K562 (cell line): ENCODE measurements around the gene ZFP69. TPM values are rescaled to one million over a fixed set of nuclear protein-coding genes. Genes with fewer than 3 reads are reported as not detected.

Experiments
- SLC30A9 ChIP-seq: fragments of 250-450 bp; sonication (Bioruptor Pico); IDR thresholded peaks from 2 replicates; pipeline ENCODE4 v1.8.0; 2022; ENCODE audit warnings: mild to moderate bottlenecking, moderate library complexity
- SOX6 ChIP-seq: fragments of 450-650 bp; IDR thresholded peaks from 2 replicates; pipeline ENCODE4 v1.6.1; 2014; ENCODE audit warnings: mild to moderate bottlenecking
- ZNF175 ChIP-seq: fragments of 200-800 bp; sonication (Bioruptor generic); IDR thresholded peaks from 2 replicates; pipeline ENCODE4 v1.6.1; 2016; ENCODE audit warnings: low read depth, mild to moderate bottlenecking, missing genetic modification characterization, missing compliant biosample characterization
- ZNF518B ChIP-seq: fragments of 250-450 bp; sonication (Bioruptor Pico); IDR thresholded peaks from 2 replicates; pipeline ENCODE4 v1.5.0; 2021; ENCODE audit warnings: mild to moderate bottlenecking, moderate library complexity
- polyA plus RNA-seq, 8 experiments: library from polyadenylated mRNA; depleted of rRNA in 4 of 8; stranded (reverse) in 5 of 8; unstranded in 3 of 8; fragments of >200 nt; fragmentation: Nextera tagmentation in 2 of 8; fragmentation: Illumina TruSeq in 1 of 8; extraction: Ambion mirVana in 2 of 8; extraction: Trizol in 1 of 8; gene quantifications; 2 replicates each; pipeline versions ENCODE4 v1.2.1 to v1.2.3, GENCODE V29; 2011 to 2014; ENCODE audit warnings: inconsistent platforms in 1 of 8, missing spikeins in 1 of 8
- total RNA-seq, 7 experiments: library from RNA; depleted of rRNA in 6 of 7; stranded (reverse); fragments of >200 nt in 6 of 7; fragmentation: Illumina TruSeq in 2 of 7; extraction: Trizol in 2 of 7; gene quantifications; 2 replicates each; pipeline versions ENCODE4 v1.2.1 to v1.2.3, GENCODE V29; 2011 to 2021; ENCODE audit warnings: low replicate concordance in 1 of 7

Gene ZFP69
- total and polyA plus RNA-seq, 9 of the 15 experiments (the other 6 are each of a cell fraction or from before 2014, with no cell fraction given): 2.0 to 8.4 (median 5.7) TPM

- TF ChIP-seq ZNF518B (no peak), SOX6 (no peak), SLC30A9 (CRISPR knock-in tag) (no peak), ZNF175 (no peak)
- TF ChIP-seq, all 486 proteins: peak for 0
These were observed 62.2 kb downstream of the ZFP69 start (continued) for GRCh38 chr1:40539338-40539737.

Other genes with a start within 250 kb of the ZFP69 start
Only the 7 nearest of the 9 such genes appear.
- 0.90 and 0.95 TPM in 2 replicates for gene COL9A2, start 160.0 kb upstream of the ZFP69 start, total RNA-seq (2014; rRNA removed)
- gene COL9A2, start 160.0 kb upstream of the ZFP69 start, total RNA-seq (2014; rRNA removed; fragmentation: Illumina TruSeq; extraction: Trizol): 0.06 and 0.15 TPM in 2 replicates
- 0.60 and 0.72 TPM in 2 replicates for gene COL9A2, start 160.0 kb upstream of the ZFP69 start, total RNA-seq (2015; rRNA removed; fragmentation: Illumina TruSeq; extraction: Trizol)
- 0.47 and 0.72 TPM in 2 replicates for gene COL9A2, start 160.0 kb upstream of the ZFP69 start, total RNA-seq (2021)
- 0.31 and 0.45 TPM in 2 replicates for gene COL9A2, start 160.0 kb upstream of the ZFP69 start, polyA plus RNA-seq (2011; rRNA removed)
- 0.24 and 0.54 TPM in 2 replicates for gene COL9A2, start 160.0 kb upstream of the ZFP69 start, polyA plus RNA-seq (2014; fragmentation: Illumina TruSeq; extraction: Trizol)
- under 1 TPM; 0.03 TPM for gene COL9A2, start 160.0 kb upstream of the ZFP69 start, polyA plus RNA-seq (2014; fragmentation: Nextera tagmentation; extraction: Ambion mirVana)
- 1.5 and 2.2 TPM in 2 replicates for gene COL9A2, start 160.0 kb upstream of the ZFP69 start, polyA plus RNA-seq (2014; rRNA removed)
- gene SMAP2, start 103.6 kb upstream of the ZFP69 start, total RNA-seq (2014; rRNA removed): 80.1 and 98.2 TPM in 2 replicates
- 94.1 and 101 TPM in 2 replicates for gene SMAP2, start 103.6 kb upstream of the ZFP69 start, total RNA-seq (2014; rRNA removed; fragmentation: Illumina TruSeq; extraction: Trizol)
- gene SMAP2, start 103.6 kb upstream of the ZFP69 start, total RNA-seq (2015; rRNA removed; fragmentation: Illumina TruSeq; extraction: Trizol): 89.1 and 92.4 TPM in 2 replicates
- gene SMAP2, start 103.6 kb upstream of the ZFP69 start, total RNA-seq (2021): 109 and 117 TPM in 2 replicates
- gene SMAP2, start 103.6 kb upstream of the ZFP69 start, polyA plus RNA-seq (2011; rRNA removed): 114 and 124 TPM in 2 replicates
- gene SMAP2, start 103.6 kb upstream of the ZFP69 start, polyA plus RNA-seq (2014; fragmentation: Illumina TruSeq; extraction: Trizol): 173 and 212 TPM in 2 replicates
- gene SMAP2, start 103.6 kb upstream of the ZFP69 start, polyA plus RNA-seq (2014; fragmentation: Nextera tagmentation; extraction: Ambion mirVana): 10 to 100 TPM; 38.7 to 47.3 TPM
- 89.4 and 94.7 TPM in 2 replicates for gene SMAP2, start 103.6 kb upstream of the ZFP69 start, polyA plus RNA-seq (2014; rRNA removed)
- gene ZFP69B, start 26.8 kb upstream of the ZFP69 start, total RNA-seq (2014; rRNA removed): 6.0 and 6.4 TPM in 2 replicates
- gene ZFP69B, start 26.8 kb upstream of the ZFP69 start, total RNA-seq (2014; rRNA removed; fragmentation: Illumina TruSeq; extraction: Trizol): 10.3 and 12.8 TPM in 2 replicates
- gene ZFP69B, start 26.8 kb upstream of the ZFP69 start, total RNA-seq (2015; rRNA removed; fragmentation: Illumina TruSeq; extraction: Trizol): 5.5 and 5.6 TPM in 2 replicates
- gene ZFP69B, start 26.8 kb upstream of the ZFP69 start, total RNA-seq (2021): 8.2 and 9.5 TPM in 2 replicates
- 7.5 and 8.4 TPM in 2 replicates for gene ZFP69B, start 26.8 kb upstream of the ZFP69 start, polyA plus RNA-seq (2011; rRNA removed)
- gene ZFP69B, start 26.8 kb upstream of the ZFP69 start, polyA plus RNA-seq (2014; fragmentation: Illumina TruSeq; extraction: Trizol): 9.4 and 10.2 TPM in 2 replicates
- gene ZFP69B, start 26.8 kb upstream of the ZFP69 start, polyA plus RNA-seq (2014; fragmentation: Nextera tagmentation; extraction: Ambion mirVana): 1 to 10 TPM; 1.6 to 2.8 TPM
- 7.9 and 8.9 TPM in 2 replicates for gene ZFP69B, start 26.8 kb upstream of the ZFP69 start, polyA plus RNA-seq (2014; rRNA removed)
- gene EXO5, start 31.5 kb downstream of the ZFP69 start, total RNA-seq (2014; rRNA removed): 2.6 and 3.8 TPM in 2 replicates
- 2.7 and 2.9 TPM in 2 replicates for gene EXO5, start 31.5 kb downstream of the ZFP69 start, total RNA-seq (2014; rRNA removed; fragmentation: Illumina TruSeq; extraction: Trizol)
- gene EXO5, start 31.5 kb downstream of the ZFP69 start, total RNA-seq (2015; rRNA removed; fragmentation: Illumina TruSeq; extraction: Trizol): 2.3 and 2.8 TPM in 2 replicates
- 2.1 and 2.6 TPM in 2 replicates for gene EXO5, start 31.5 kb downstream of the ZFP69 start, total RNA-seq (2021)
- gene EXO5, start 31.5 kb downstream of the ZFP69 start, polyA plus RNA-seq (2011; rRNA removed): 2.0 and 3.3 TPM in 2 replicates
- 3.5 and 3.9 TPM in 2 replicates for gene EXO5, start 31.5 kb downstream of the ZFP69 start, polyA plus RNA-seq (2014; fragmentation: Illumina TruSeq; extraction: Trizol)
- gene EXO5, start 31.5 kb downstream of the ZFP69 start, polyA plus RNA-seq (2014; fragmentation: Nextera tagmentation; extraction: Ambion mirVana): 1 to 10 TPM; 1.1 to 1.3 TPM
- gene EXO5, start 31.5 kb downstream of the ZFP69 start, polyA plus RNA-seq (2014; rRNA removed): 3.8 and 4.3 TPM in 2 replicates
- gene ZNF684, start 54.3 kb downstream of the ZFP69 start, total RNA-seq (2014; rRNA removed): 4.6 and 5.4 TPM in 2 replicates
- gene ZNF684, start 54.3 kb downstream of the ZFP69 start, total RNA-seq (2014; rRNA removed; fragmentation: Illumina TruSeq; extraction: Trizol): 6.7 and 7.8 TPM in 2 replicates
- 7.1 and 8.8 TPM in 2 replicates for gene ZNF684, start 54.3 kb downstream of the ZFP69 start, total RNA-seq (2015; rRNA removed; fragmentation: Illumina TruSeq; extraction: Trizol)
- gene ZNF684, start 54.3 kb downstream of the ZFP69 start, total RNA-seq (2021): 4.3 and 4.8 TPM in 2 replicates
- 5.2 and 5.5 TPM in 2 replicates for gene ZNF684, start 54.3 kb downstream of the ZFP69 start, polyA plus RNA-seq (2011; rRNA removed)
- 5.3 and 6.0 TPM in 2 replicates for gene ZNF684, start 54.3 kb downstream of the ZFP69 start, polyA plus RNA-seq (2014; fragmentation: Illumina TruSeq; extraction: Trizol)
- 1 to 10 TPM; 5.3 to 6.1 TPM for gene ZNF684, start 54.3 kb downstream of the ZFP69 start, polyA plus RNA-seq (2014; fragmentation: Nextera tagmentation; extraction: Ambion mirVana)
- 5.1 and 5.3 TPM in 2 replicates for gene ZNF684, start 54.3 kb downstream of the ZFP69 start, polyA plus RNA-seq (2014; rRNA removed)
- gene RIMS3, start 188.4 kb downstream of the ZFP69 start, total RNA-seq (2014; rRNA removed): 0.59 and 0.82 TPM in 2 replicates
- 0.69 and 0.77 TPM in 2 replicates for gene RIMS3, start 188.4 kb downstream of the ZFP69 start, total RNA-seq (2014; rRNA removed; fragmentation: Illumina TruSeq; extraction: Trizol)
- gene RIMS3, start 188.4 kb downstream of the ZFP69 start, total RNA-seq (2015; rRNA removed; fragmentation: Illumina TruSeq; extraction: Trizol): 0.38 and 0.47 TPM in 2 replicates
- gene RIMS3, start 188.4 kb downstream of the ZFP69 start, total RNA-seq (2021): 1.2 and 1.3 TPM in 2 replicates
- gene RIMS3, start 188.4 kb downstream of the ZFP69 start, polyA plus RNA-seq (2011; rRNA removed): 0.78 and 1.2 TPM in 2 replicates
- 0.71 and 0.75 TPM in 2 replicates for gene RIMS3, start 188.4 kb downstream of the ZFP69 start, polyA plus RNA-seq (2014; fragmentation: Illumina TruSeq; extraction: Trizol)
- under 1 TPM; 0.06 to 0.15 TPM for gene RIMS3, start 188.4 kb downstream of the ZFP69 start, polyA plus RNA-seq (2014; fragmentation: Nextera tagmentation; extraction: Ambion mirVana)
- 0.43 and 0.45 TPM in 2 replicates for gene RIMS3, start 188.4 kb downstream of the ZFP69 start, polyA plus RNA-seq (2014; rRNA removed)
- 41.1 and 44.2 TPM in 2 replicates for gene NFYC, start 214.4 kb downstream of the ZFP69 start, total RNA-seq (2014; rRNA removed)
- 22.7 and 26.4 TPM in 2 replicates for gene NFYC, start 214.4 kb downstream of the ZFP69 start, total RNA-seq (2014; rRNA removed; fragmentation: Illumina TruSeq; extraction: Trizol)
- gene NFYC, start 214.4 kb downstream of the ZFP69 start, total RNA-seq (2015; rRNA removed; fragmentation: Illumina TruSeq; extraction: Trizol): 31.2 and 31.4 TPM in 2 replicates
- gene NFYC, start 214.4 kb downstream of the ZFP69 start, total RNA-seq (2021): 53.9 and 59.8 TPM in 2 replicates
- 47.2 and 65.6 TPM in 2 replicates for gene NFYC, start 214.4 kb downstream of the ZFP69 start, polyA plus RNA-seq (2011; rRNA removed)
- 56.2 and 65.1 TPM in 2 replicates for gene NFYC, start 214.4 kb downstream of the ZFP69 start, polyA plus RNA-seq (2014; fragmentation: Illumina TruSeq; extraction: Trizol)
- gene NFYC, start 214.4 kb downstream of the ZFP69 start, polyA plus RNA-seq (2014; fragmentation: Nextera tagmentation; extraction: Ambion mirVana): 1 to 10 TPM; 4.8 to 7.2 TPM
- gene NFYC, start 214.4 kb downstream of the ZFP69 start, polyA plus RNA-seq (2014; rRNA removed): 51.3 and 57.7 TPM in 2 replicates